IMR-90 (cell line): ENCODE measurements around the gene TIE1. TPM values are rescaled to one million over a fixed set of nuclear protein-coding genes. Genes with fewer than 3 reads are reported as not detected.

ENCODE experiments used
- ATAC-seq: fragments of 200-7000 bp; cut with Tn5 transposase; 2 replicates; pipeline ENCODE4 v1.9.1; 2020; ENCODE audit warnings: low read depth, mild to moderate bottlenecking, moderate library complexity
- BruUV-seq: library from RNA; stranded (reverse); fragments of 400-500 nt; replicated peaks from 2 replicates; lab custom pipeline; 2021; lab: Mats Ljungman, UMichigan
- CTCF ChIA-PET: fragments of 300-600 bp; formaldehyde crosslinking; extraction: SDS; loops from one replicate; lab custom pipeline; 2021; ENCODE audit warnings: antibody characterized with exemption; lab: Yijun Ruan, JAX
- POLR2A ChIA-PET: fragments of 300-600 bp; sonication (Branson Sonifier 250); formaldehyde crosslinking; loops from one replicate; lab custom pipeline; 2022; ENCODE audit warnings: antibody characterized with exemption; ENCODE audit not compliant: unreplicated experiment; lab: Charles Lee
- DNase-seq: peaks from one replicate; pipeline ENCODE4 v3.0.0; 2013
- H2AFZ ChIP-seq: replicated peaks from 2 replicates; pipeline ENCODE3; 2013; ENCODE audit warnings: low read length, mild to moderate bottlenecking; ENCODE audit not compliant: poor library complexity
- H2AK5ac ChIP-seq: 2 replicates; pipeline ENCODE4 v1.6.1; 2013; ENCODE audit warnings: low read depth, low read length, inconsistent platforms
- H2AK9ac ChIP-seq: replicated peaks from 2 replicates; pipeline ENCODE3; 2013; ENCODE audit warnings: mild to moderate bottlenecking, low read depth, low read length, moderate library complexity; ENCODE audit not compliant: poor library complexity
- H2BK120ac ChIP-seq: 2 replicates; pipeline ENCODE4 v1.6.1; 2013; ENCODE audit warnings: low read depth, low read length, inconsistent platforms
- H2BK15ac ChIP-seq: 3 replicates; pipeline ENCODE4 v1.6.1; 2013; ENCODE audit warnings: low read depth, low read length, inconsistent platforms
- H2BK20ac ChIP-seq: 2 replicates; pipeline ENCODE4 v1.6.1; 2013; ENCODE audit warnings: low read depth, mild to moderate bottlenecking, inconsistent platforms, low read length, moderate library complexity
- H2BK5ac ChIP-seq: 2 replicates; pipeline ENCODE4 v1.6.1; 2013; ENCODE audit warnings: mild to moderate bottlenecking, low read depth, low read length, inconsistent platforms; ENCODE audit not compliant: poor library complexity, severe bottlenecking
- H3K14ac ChIP-seq: replicated peaks from 2 replicates; pipeline ENCODE4 v1.6.1; 2013; ENCODE audit warnings: low read depth, low read length, inconsistent platforms
- H3K18ac ChIP-seq: 2 replicates; pipeline ENCODE4 v1.6.1; 2013; ENCODE audit warnings: low read depth, low read length, control low read depth
- H3K23ac ChIP-seq: 2 replicates; pipeline ENCODE4 v1.6.1; 2013; ENCODE audit warnings: low read depth, low read length, inconsistent platforms
- H3K27ac ChIP-seq: 2 replicates; pipeline ENCODE4 v1.5.1; 2013; ENCODE audit warnings: mild to moderate bottlenecking, control low read depth, low read length; ENCODE audit not compliant: insufficient read depth
- H3K27me3 ChIP-seq: 2 replicates; pipeline ENCODE4 v1.6.1; 2013; ENCODE audit warnings: low read length; ENCODE audit not compliant: control insufficient read depth, insufficient read depth
- H3K36me3 ChIP-seq: 2 replicates; pipeline ENCODE4 v1.6.1; 2013; ENCODE audit warnings: low read length, mixed read lengths; ENCODE audit not compliant: control insufficient read depth, insufficient read depth
- H3K4ac ChIP-seq: 2 replicates; pipeline ENCODE4 v1.6.1; 2013; ENCODE audit warnings: low read depth, low read length, inconsistent platforms
- H3K4me1 ChIP-seq: 2 replicates; pipeline ENCODE4 v1.6.1; 2013; ENCODE audit warnings: low read length, mixed read lengths; ENCODE audit not compliant: control insufficient read depth, insufficient read depth
- H3K4me2 ChIP-seq: 2 replicates; pipeline ENCODE4 v1.6.1; 2013; ENCODE audit warnings: low read depth, mild to moderate bottlenecking, control low read depth, low read length, moderate library complexity
- H3K4me3 ChIP-seq: 2 replicates; pipeline ENCODE4 v1.5.1; 2013; ENCODE audit warnings: low read depth, mild to moderate bottlenecking, control low read depth, low read length, moderate library complexity; ENCODE audit not compliant: insufficient read depth
- H3K56ac ChIP-seq: 2 replicates; pipeline ENCODE4 v1.6.1; 2013; ENCODE audit warnings: low read length, inconsistent platforms; ENCODE audit not compliant: insufficient read depth; ENCODE audit errors: extremely low read depth
- H3K79me1 ChIP-seq, 2 experiments: 2 replicates each; pipeline ENCODE4 v1.6.1; 2013; ENCODE audit warnings: low read length in 2 of 2, inconsistent platforms in 1 of 2, low read depth in 1 of 2
- H3K9ac ChIP-seq: 2 replicates; pipeline ENCODE4 v1.6.1; 2013; ENCODE audit warnings: low read depth, low read length, control low read depth
- H3K9me1 ChIP-seq: 2 replicates; pipeline ENCODE4 v1.6.1; 2013; ENCODE audit warnings: low read length, inconsistent platforms; ENCODE audit not compliant: insufficient read depth
- H3K9me3 ChIP-seq: 2 replicates; pipeline ENCODE4 v1.6.1; 2013; ENCODE audit warnings: low read length; ENCODE audit not compliant: control insufficient read depth, insufficient read depth
- H4K20me1 ChIP-seq: 2 replicates; pipeline ENCODE4 v1.6.1; 2013; ENCODE audit warnings: low read length, inconsistent platforms; ENCODE audit not compliant: insufficient read depth
- H4K5ac ChIP-seq: 2 replicates; pipeline ENCODE4 v1.6.1; 2013; ENCODE audit warnings: mild to moderate bottlenecking, low read depth, low read length, control low read depth
- H4K8ac ChIP-seq, 2 experiments: 2 replicates each; pipeline ENCODE4 v1.6.1; 2013; ENCODE audit warnings: low read depth in 2 of 2, low read length in 2 of 2, control low read depth in 1 of 2, inconsistent platforms in 1 of 2
- H4K91ac ChIP-seq: 2 replicates; pipeline ENCODE4 v1.6.1; 2013; ENCODE audit warnings: low read depth, low read length, inconsistent platforms; ENCODE audit not compliant: insufficient read depth
- CEBPB ChIP-seq: IDR thresholded peaks from 2 replicates; pipeline ENCODE4 v1.6.1; 2012; ENCODE audit warnings: low read depth, low read length, improper control_type of control experiment
- MAZ ChIP-seq: IDR thresholded peaks from 2 replicates; pipeline ENCODE4 v1.6.1; 2012; ENCODE audit warnings: low read depth, mild to moderate bottlenecking, low read length, improper control_type of control experiment, moderate library complexity, borderline replicate concordance
- NFE2L2 ChIP-seq: fragments of 150-350 bp; IDR thresholded peaks from 2 replicates; pipeline ENCODE4 v1.6.1; 2016; ENCODE audit warnings: low read depth, mild to moderate bottlenecking, low read length
- WGBS, 2 experiments: methylation state at CpG; one replicate each; pipeline versions ENCODE4 v1.1.5 to v1.1.7; 2013; ENCODE audit warnings: missing lambda C conversion rate in 2 of 2; ENCODE audit not compliant: insufficient read length in 1 of 2; ENCODE audit errors: extremely low coverage in 2 of 2; 5-methylcytosine and 5-hydroxymethylcytosine counted together
- dilution Hi-C: fragments of 300-500 bp; cut with HindIII; formaldehyde crosslinking; loops from one replicate; pipeline ENCODE4 v1.14.3; 2018; ENCODE audit warnings: low sequenced_read_pairs; ENCODE audit not compliant: unreplicated experiment
- in situ Hi-C: fragments of 300-500 bp; cut with MboI; formaldehyde crosslinking; loops from 3 replicates; pipeline ENCODE4 v1.14.3; 2019; ENCODE audit warnings: low sequenced_read_pairs, inconsistent platforms, mixed read lengths
- intact Hi-C: fragments of 100-400 bp; cut with micrococcal nuclease; formaldehyde crosslinking; loops from 2 replicates; pipeline ENCODE4 v1.10.0; 2022
- polyA plus RNA-seq, 3 experiments: library from polyadenylated mRNA; depleted of rRNA; stranded (reverse); fragments of >200 nt; gene quantifications; 2 replicates each; pipeline ENCODE4 v1.2.3, GENCODE V29; 2012; ENCODE audit warnings: low replicate concordance in 1 of 3
- total RNA-seq: library from RNA; depleted of rRNA; stranded (reverse); fragments of >200 nt; gene quantifications from 2 replicates; pipeline ENCODE4 v1.2.3, GENCODE V29; 2012
- TF ChIP-seq, protein P1 (sequence below): fragments of 150-350 bp; IDR thresholded peaks from 2 replicates; pipeline ENCODE4 v1.6.1; 2016; ENCODE audit warnings: low read depth, mild to moderate bottlenecking, low read length, moderate library complexity, borderline replicate concordance

The TIE1 gene
- total and polyA plus RNA-seq, 2 of the 4 experiments (the other 2 are of a cell fraction): 2.3 to 7.5 TPM

DNA sequence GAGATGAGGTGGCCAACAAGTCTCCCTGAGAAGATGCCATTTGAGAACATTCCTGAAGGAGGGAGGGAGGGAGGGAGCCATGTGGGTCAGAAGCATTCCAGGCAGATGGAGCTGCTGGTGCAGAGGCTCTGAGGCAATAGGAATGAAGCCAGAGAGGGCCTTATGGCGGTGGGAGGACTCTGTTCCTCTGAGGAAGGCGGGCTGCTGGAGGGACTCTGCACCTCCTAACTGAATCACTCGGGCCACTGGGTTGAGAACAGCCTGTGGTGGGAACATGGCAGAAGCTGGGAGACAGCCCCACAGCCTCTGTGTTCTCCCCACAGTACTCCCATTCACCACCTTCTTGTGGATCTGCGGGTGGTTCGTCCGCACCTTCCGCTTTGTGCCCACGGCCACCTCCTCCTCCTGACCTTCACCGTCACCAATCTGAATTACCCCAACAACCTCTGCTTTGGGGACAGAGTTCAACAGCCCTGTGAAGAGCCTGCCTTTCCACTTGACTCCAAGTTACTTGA is 33.4 kb upstream of the TIE1 start:
- H3K9ac ChIP-seq: no peak overlapping the region
- no peaks in the 10 kb centered on the region for H3K9me1 ChIP-seq
- no peaks in the 10 kb centered on the region for H4K20me1 ChIP-seq
- WGBS, 2 experiments: no CpG with 5 or more reads among the region's 9 CpGs
- no peak overlapping the region for H3K4me3 ChIP-seq
- peaks cover 4% of the 10 kb centered on the region; the same call in 1 of the 2 replicates for H3K4me1 ChIP-seq
- no peak overlapping the region for H2AK5ac ChIP-seq
- intact Hi-C loops (no loop called here), dilution Hi-C loops (no loop called here), in situ Hi-C loops (no loop called here)
- H3K18ac ChIP-seq: no peak overlapping the region; the same call in 1 of the 2 replicates
- no peak overlapping the region; the same call in 1 of the 2 replicates for H4K5ac ChIP-seq
- peak; percentile 84 for DNase-seq
- peak overlapping the region; percentile 17; the same call in 1 of the 2 replicates for H2BK20ac ChIP-seq
- H2BK120ac ChIP-seq: no peak overlapping the region
- H3K36me3 ChIP-seq: no peaks in the 10 kb centered on the region
- H3K14ac ChIP-seq: 0 out of 2 replicates have a peak overlapping the region, but pooled peaks have one; percentile 10
- CTCF ChIA-PET: no interaction called here
- POLR2A ChIA-PET: no interaction called here
- peak; percentile 97 for ATAC-seq
- no peaks in the 10 kb centered on the region for H3K79me1 ChIP-seq
- no peak overlapping the region for H3K23ac ChIP-seq
- H4K91ac ChIP-seq: no peak overlapping the region
- no peak overlapping the region for H2AK9ac ChIP-seq
- no peak overlapping the region for H3K27ac ChIP-seq
- no peak overlapping the region; a peak in 1 of 4 replicates for H4K8ac ChIP-seq
- H2BK15ac ChIP-seq: no peak overlapping the region
- peak; percentile 92; the same call in 1 of the 2 replicates for TF ChIP-seq MAZ
- TF ChIP-seq, protein P1, sequence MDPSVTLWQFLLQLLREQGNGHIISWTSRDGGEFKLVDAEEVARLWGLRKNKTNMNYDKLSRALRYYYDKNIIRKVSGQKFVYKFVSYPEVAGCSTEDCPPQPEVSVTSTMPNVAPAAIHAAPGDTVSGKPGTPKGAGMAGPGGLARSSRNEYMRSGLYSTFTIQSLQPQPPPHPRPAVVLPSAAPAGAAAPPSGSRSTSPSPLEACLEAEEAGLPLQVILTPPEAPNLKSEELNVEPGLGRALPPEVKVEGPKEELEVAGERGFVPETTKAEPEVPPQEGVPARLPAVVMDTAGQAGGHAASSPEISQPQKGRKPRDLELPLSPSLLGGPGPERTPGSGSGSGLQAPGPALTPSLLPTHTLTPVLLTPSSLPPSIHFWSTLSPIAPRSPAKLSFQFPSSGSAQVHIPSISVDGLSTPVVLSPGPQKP: no peak
- no peak for TF ChIP-seq NFE2L2
- peak; percentile 48 for TF ChIP-seq CEBPB
- no peak overlapping the region for H2BK5ac ChIP-seq
- peaks cover 4% of the 10 kb centered on the region; the same call in 1 of the 2 replicates for H3K9me3 ChIP-seq
- H3K4me2 ChIP-seq: no peak overlapping the region
- no peak overlapping the region for H3K4ac ChIP-seq
- H3K27me3 ChIP-seq: peaks cover 2% of the 10 kb centered on the region; the same call in 1 of the 2 replicates
- BruUV-seq: no TSS peak
- no peak overlapping the region for H3K56ac ChIP-seq
- H2AFZ ChIP-seq: peak overlapping the region; percentile 32
